Urinary bladder (tissue), 4 donors: ENCODE measurements around the gene TRIM13. TPM values are rescaled to one million over a fixed set of nuclear protein-coding genes. Genes with fewer than 3 reads are reported as not detected.
"Not testable (repeated sequence)": the region's sequence is repeated elsewhere in the genome, so short reads cannot be mapped to it uniquely, and the experiment has no call there.

Experiments
- DNase-seq: peaks from one replicate; pipeline ENCODE4 v3.0.0-alpha.2; 2015; ENCODE audit errors: extremely low spot score
- H3K27ac ChIP-seq: one replicate; pipeline ENCODE4 v1.5.1; 2013; ENCODE audit warnings: low read depth, mild to moderate bottlenecking, moderate library complexity
- H3K36me3 ChIP-seq: one replicate; pipeline ENCODE4 v1.6.1; 2013; ENCODE audit warnings: mild to moderate bottlenecking, moderate library complexity; ENCODE audit not compliant: insufficient read depth
- H3K4me1 ChIP-seq: one replicate; pipeline ENCODE4 v1.6.1; 2013; ENCODE audit warnings: mild to moderate bottlenecking, moderate library complexity; ENCODE audit not compliant: insufficient read depth
- H3K4me3 ChIP-seq: one replicate; pipeline ENCODE4 v1.5.1; 2013; ENCODE audit warnings: low read depth, low read length
- WGBS: extraction: QIAGEN DNeasy Blood & Tissue Kit; methylation state at CpG from one replicate; pipeline ENCODE4 v1.1.7; 2013; 5-methylcytosine and 5-hydroxymethylcytosine counted together
- polyA plus RNA-seq: library from polyadenylated mRNA; stranded (reverse); fragments of 200-250 nt; gene quantifications from one replicate; pipeline ENCODE4 v1.2.3, GENCODE V29; 2013
- total RNA-seq: library from RNA; depleted of rRNA; stranded (reverse); fragments of >200 nt; gene quantifications from one replicate; pipeline ENCODE4 v1.2.3, GENCODE V29; 2014
- donor health status: healthy with polysubstance abuse.
- donor health status: healthy.

TRIM13 gene
- total and polyA plus RNA-seq, 2 donors: 16.1 to 49.6 TPM

DNA sequence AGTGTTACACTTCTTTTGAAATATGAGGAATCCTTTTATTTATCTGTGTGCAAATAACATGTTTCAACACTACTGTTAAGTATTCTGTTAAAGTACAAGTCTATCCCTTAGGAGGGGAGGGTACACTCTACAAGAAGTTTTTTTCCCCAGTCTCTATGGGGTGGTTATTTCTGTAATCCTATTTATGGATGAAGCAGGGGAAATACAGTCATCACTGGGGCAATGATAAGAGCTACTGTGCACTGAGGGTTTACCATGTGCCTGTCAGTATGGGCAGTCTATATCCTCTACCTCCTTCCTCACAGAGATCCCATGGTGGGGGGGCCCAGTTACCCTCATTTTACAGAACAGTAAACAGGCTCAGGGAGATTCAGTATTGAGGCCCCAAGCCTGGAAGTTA is 16.6 kb upstream of the TRIM13 start:
- Histone ChIP-seq H3K27ac (no peak overlapping the region), H3K4me1 (no peaks in the 10 kb centered on the region), H3K36me3 (no peaks in the 10 kb centered on the region), H3K4me3 (no peak overlapping the region)
- DNase-seq: no peak

DNA sequence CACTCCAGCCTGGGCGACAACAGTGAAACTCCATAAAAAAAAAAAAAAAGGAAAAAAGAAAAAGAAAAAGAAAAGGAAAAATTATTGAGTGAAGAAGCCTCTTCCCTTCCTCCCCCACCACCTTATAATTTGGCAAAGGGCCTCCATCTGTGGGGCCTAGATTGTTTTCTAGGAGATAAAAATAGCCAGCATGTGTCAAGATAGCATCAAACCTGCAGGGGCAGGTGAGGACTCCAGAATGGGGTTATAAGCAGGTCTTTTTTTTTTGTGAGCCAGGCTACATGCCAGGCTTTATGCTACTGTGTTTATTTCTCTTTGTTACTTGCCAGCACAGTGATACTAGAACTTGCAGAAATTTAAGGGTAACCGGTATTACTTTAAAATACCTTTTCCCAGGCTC is 11.7 kb upstream of the TRIM13 start:
- Histone ChIP-seq H3K27ac (no peak overlapping the region), H3K4me1 (no peaks in the 10 kb centered on the region), H3K36me3 (peaks cover 3% of the 10 kb centered on the region), H3K4me3 (no peak overlapping the region)
- no peak for DNase-seq
- 75% methylated on average over 2 of the region's 2 CpGs for WGBS

- Histone ChIP-seq H3K36me3 (peaks cover 3% of the 10 kb centered on the region), H3K4me1 (no peaks in the 10 kb centered on the region), H3K4me3 (no peak overlapping the region), H3K27ac (no peak overlapping the region)
- WGBS: 90% methylated on average over 7 of the region's 7 CpGs
- no peak for DNase-seq
These were observed 10.4 kb upstream of the TRIM13 start for GRCh38 chr13:49986471-49986870.

GRCh38 chr13:49990612-49991011 is 6.2 kb upstream of the TRIM13 start:
- not testable (repeated sequence) for DNase-seq, H3K27ac ChIP-seq, H3K4me3 ChIP-seq, H3K36me3 ChIP-seq, H3K4me1 ChIP-seq
- 96% methylated on average over 6 of the region's 6 CpGs for WGBS

DNA sequence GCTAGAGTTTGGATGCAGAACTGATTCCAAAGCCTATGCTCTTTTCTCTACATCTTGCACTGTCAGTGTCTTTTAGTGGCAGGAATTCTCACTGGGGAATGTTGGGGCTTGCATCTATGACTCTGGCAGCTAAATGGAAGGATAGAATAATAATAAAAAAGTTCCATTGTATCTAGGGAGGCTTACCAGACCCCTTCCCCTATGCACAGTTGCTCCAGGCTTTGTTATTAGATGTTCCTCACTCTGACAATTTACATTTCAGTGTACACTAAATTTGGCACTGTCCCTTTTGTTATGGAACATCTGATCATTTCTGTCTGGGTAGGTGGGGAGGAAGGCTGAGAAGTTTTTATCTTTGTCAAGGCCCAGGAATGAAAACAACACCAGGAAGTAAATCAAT is 3.7 kb upstream of the TRIM13 start:
- H3K36me3 ChIP-seq: peaks cover 3% of the 10 kb centered on the region
- no peak for DNase-seq
- H3K4me3 ChIP-seq: no peak overlapping the region
- no peaks in the 10 kb centered on the region for H3K4me1 ChIP-seq
- H3K27ac ChIP-seq: no peak overlapping the region

GRCh38 chr13:49993666-49994065 is 3.2 kb upstream of the TRIM13 start:
- Histone ChIP-seq H3K4me3 (no peak overlapping the region), H3K4me1 (no peaks in the 10 kb centered on the region), H3K27ac (no peak overlapping the region), H3K36me3 (peaks cover 3% of the 10 kb centered on the region)
- WGBS: 82% methylated on average over 5 of the region's 5 CpGs
- DNase-seq: no peak

- Histone ChIP-seq H3K36me3 (no peaks in the 10 kb centered on the region), H3K27ac (peak overlapping the region; percentile 62), H3K4me3 (peak overlapping the region; percentile 69), H3K4me1 (peaks cover 5% of the 10 kb centered on the region)
- no peak for DNase-seq
- WGBS: 27% methylated on average over 14 of the region's 14 CpGs
These were observed 1.2 kb upstream of the TRIM13 start for GRCh38 chr13:49995625-49996101.

- peak; percentile 75 for DNase-seq
- H3K4me3 ChIP-seq: peak overlapping the region; percentile 69
- peaks cover 5% of the 10 kb centered on the region for H3K4me1 ChIP-seq
- under 1% methylated on average over 65 of the region's 68 CpGs for WGBS
- H3K27ac ChIP-seq: peak overlapping the region; percentile 90
- H3K36me3 ChIP-seq: no peaks in the 10 kb centered on the region
These were observed 504 bp upstream of the TRIM13 start for GRCh38 chr13:49996161-49996915.

DNA sequence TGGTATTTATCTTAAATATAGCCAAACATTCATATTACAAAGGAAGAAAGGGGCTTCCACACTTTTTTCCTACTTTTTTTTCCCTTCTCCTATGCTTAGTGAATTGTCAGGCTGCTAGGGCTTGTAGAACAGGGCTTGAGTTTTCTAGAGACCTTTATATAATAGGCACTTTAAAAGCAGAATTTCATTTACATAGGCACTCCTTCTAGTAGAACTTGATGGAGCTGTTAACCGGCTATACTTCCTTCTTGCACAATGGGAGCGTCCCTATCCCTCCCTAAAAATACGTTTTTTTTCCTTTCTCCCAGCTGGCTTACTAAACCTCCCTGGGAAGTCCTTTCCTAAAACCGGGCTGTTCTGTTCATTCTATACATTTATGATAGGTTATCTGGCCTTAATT is 1.1 kb downstream of the TRIM13 start:
- WGBS: 12% methylated on average over 4 of the region's 4 CpGs
- Histone ChIP-seq H3K4me1 (peaks cover 5% of the 10 kb centered on the region), H3K27ac (no peak overlapping the region)

DNA sequence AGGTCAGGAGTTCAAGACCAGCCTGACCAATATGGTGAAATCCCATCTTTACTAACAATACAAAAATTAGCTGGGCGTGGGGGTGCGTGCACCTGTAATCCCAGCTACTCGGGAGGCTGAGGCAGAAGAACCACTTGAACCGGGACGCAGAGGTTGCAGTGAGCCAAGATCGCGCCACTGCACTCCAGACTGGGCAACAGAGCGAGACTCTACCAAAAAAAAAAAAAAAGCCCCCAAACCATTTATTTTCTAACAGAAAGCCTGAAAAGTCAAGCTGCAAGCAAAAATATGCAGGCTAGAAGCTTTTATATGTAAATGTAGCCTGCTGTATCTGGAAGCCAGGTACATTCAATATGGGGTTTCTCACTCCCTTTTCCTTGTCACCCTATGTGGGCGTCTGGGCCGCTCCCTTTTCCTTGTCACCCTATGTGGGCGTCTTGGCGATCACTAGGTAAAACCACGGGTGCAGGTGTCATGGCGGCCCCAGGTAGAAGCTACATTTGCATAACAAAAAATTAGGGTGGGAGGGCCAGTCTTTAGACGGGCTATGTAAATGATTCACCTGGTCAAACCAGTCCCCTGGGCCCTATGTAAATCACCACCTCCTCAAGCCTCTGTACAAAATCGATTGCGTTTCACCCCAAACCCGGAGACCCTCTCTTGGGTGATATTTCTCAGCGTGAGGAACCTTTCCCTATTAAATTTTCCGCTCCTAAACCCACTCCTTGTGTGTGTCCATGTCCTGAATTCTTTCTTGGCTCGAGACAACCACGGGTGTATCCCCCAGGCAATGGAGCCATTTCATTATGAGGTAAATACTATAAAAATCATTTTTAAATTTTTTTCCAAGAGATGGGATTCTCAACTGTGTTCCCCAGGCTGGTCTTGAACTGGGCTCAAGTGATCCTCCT is 2.1 kb downstream of the TRIM13 start:
- DNase-seq: no peak
- Histone ChIP-seq H3K36me3 (no peaks in the 10 kb centered on the region), H3K27ac (no peak overlapping the region), H3K4me1 (peaks cover 5% of the 10 kb centered on the region), H3K4me3 (no peak overlapping the region)
- WGBS: 73% methylated on average over 22 of the region's 22 CpGs

More for the DNA sequence above, 1.1 kb downstream of the TRIM13 start:
- Histone ChIP-seq H3K36me3 (no peaks in the 10 kb centered on the region), H3K4me3 (peak overlapping the region; percentile 62)
- peak; percentile 47 for DNase-seq

DNA sequence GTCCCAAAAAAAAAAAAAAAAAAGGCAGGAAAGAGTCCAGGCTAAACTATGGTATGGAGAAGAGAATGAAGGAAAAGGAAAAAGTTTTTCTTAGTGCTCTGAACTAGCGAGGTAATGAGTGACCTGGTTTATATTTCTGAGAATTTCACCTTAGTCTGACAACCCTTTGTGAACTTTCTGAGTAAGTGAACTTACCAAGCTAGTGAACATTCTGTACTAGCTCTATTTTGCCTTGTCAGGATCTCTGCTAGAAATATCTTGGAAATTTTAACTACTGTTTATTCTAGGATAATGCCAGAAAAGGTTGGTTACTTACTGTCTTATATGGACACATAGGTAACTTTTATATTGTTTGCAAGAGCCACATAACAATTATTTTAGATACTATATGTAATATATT is 4.4 kb downstream of the TRIM13 start:
- WGBS: 74% methylated on average over 1 of the region's 1 CpG
- Histone ChIP-seq H3K4me1 (peaks cover 5% of the 10 kb centered on the region), H3K4me3 (no peak overlapping the region)

DNA sequence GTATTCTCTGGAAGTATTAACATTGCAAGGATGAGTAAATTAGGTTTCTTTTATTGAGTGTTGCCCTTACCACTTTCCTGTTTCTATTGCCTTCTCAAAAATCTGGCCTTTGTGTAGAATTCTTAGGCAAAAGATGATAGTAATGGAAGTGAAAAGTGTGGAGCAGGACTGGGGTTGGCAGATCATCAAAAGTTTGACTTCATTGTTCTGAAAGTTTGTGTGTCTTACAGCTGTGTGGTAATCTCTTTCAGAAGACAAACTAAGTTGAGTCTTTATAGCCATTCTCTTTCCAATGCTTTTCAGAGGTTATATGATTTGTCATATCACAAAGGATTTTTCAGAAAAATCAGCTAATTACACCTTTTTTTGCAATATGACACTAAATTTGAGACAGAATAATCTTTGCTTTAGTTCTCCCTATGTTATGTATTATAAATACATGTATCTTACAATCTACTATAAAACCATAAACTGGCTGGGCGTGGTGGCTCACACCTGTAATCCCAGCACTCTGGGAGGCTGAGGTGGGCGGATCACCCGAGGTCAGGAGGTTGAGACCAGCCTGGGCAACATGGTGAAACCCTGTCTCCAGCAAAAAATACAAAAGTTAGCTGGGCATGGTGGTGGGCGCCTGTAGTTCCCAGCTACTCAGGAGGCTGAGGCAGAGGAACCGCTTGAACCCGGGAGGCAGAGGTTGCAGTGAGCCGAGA is 9.7 kb downstream of the TRIM13 start:
- no peaks in the 10 kb centered on the region for H3K4me1 ChIP-seq

More for the DNA sequence above, 4.4 kb downstream of the TRIM13 start:
- DNase-seq: no peak
- Histone ChIP-seq H3K36me3 (peaks cover 2% of the 10 kb centered on the region), H3K27ac (no peak overlapping the region)

DNA sequence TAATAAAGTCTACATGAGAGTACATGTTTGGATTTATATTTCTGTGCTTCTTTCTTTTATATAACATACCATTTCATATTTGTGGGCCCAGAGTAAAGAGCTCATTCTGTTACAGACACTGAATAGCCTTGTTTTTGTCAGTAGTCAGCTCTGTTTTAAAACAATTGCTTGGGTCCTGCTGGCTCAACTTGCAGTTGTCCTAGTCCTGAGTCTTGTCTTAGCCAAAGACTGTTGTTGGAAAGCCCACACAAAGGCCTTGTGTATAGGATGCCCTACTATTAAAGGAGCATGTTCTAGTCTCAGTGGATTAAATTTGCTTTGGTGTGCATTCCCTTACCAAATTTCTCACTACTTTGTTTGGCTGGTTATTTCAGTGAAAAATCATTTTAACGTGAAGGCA is 14.6 kb downstream of the TRIM13 start:
- H3K36me3 ChIP-seq: peaks cover 4% of the 10 kb centered on the region

More for the DNA sequence above, 9.7 kb downstream of the TRIM13 start:
- WGBS: 97% methylated on average over 7 of the region's 7 CpGs
- peaks cover 2% of the 10 kb centered on the region for H3K36me3 ChIP-seq
- H3K27ac ChIP-seq: no peak overlapping the region
- DNase-seq: no peak
- H3K4me3 ChIP-seq: no peak overlapping the region

More for the DNA sequence above, 14.6 kb downstream of the TRIM13 start:
- Histone ChIP-seq H3K4me3 (no peak overlapping the region), H3K27ac (no peak overlapping the region), H3K4me1 (no peaks in the 10 kb centered on the region)
- DNase-seq: no peak
- WGBS: 94% methylated on average over 1 of the region's 1 CpG
